Spleen (tissue), 11 donors: ENCODE results near the gene ANOS1. TPM values are rescaled to one million over a fixed set of nuclear protein-coding genes. Genes with fewer than 3 reads are reported as not detected.

Experiments
- DNase-seq: peaks from one replicate; pipeline ENCODE4 v3.0.0-alpha.2; 2020
- H3K27ac ChIP-seq, 8 donors: fragments of 200-600 bp; sonication (generic) in 7 of 8; 1 replicate in 4 of 8; 2 replicates in 4 of 8; pipeline versions ENCODE4 v1.5.0 to v1.8.0; 2016 to 2021; ENCODE audit warnings: inconsistent platforms in 4 of 8, mild to moderate bottlenecking in 4 of 8, moderate library complexity in 1 of 8
- H3K27me3 ChIP-seq, 7 donors: fragments of 200-600 bp; sonication (generic) in 6 of 7; replicated peaks in 1 of 7; 1 replicate in 4 of 7; 2 replicates in 3 of 7; pipeline versions ENCODE4 v1.5.0 to v1.8.0; 2016 to 2021; ENCODE audit warnings: inconsistent platforms in 3 of 7, mild to moderate bottlenecking in 1 of 7
- H3K36me3 ChIP-seq, 6 donors: fragments of 200-600 bp; sonication (generic) in 5 of 6; 1 replicate in 4 of 6; 2 replicates in 2 of 6; pipeline versions ENCODE4 v1.5.0 to v1.8.0; 2016 to 2021; ENCODE audit warnings: inconsistent platforms in 2 of 6
- H3K4me1 ChIP-seq, 6 donors: fragments of 200-600 bp; sonication (generic) in 5 of 6; 1 replicate in 3 of 6; 2 replicates in 3 of 6; pipeline versions ENCODE4 v1.5.0 to v1.8.0; 2016 to 2021; ENCODE audit warnings: inconsistent platforms in 3 of 6
- H3K4me3 ChIP-seq, 8 donors: fragments of 200-600 bp; sonication (generic) in 7 of 8; 1 replicate in 4 of 8; 2 replicates in 4 of 8; pipeline versions ENCODE4 v1.5.0 to v1.8.0; 2016 to 2021; ENCODE audit warnings: inconsistent platforms in 4 of 8, mild to moderate bottlenecking in 4 of 8, moderate library complexity in 2 of 8
- H3K9me3 ChIP-seq, 8 donors: fragments of 200-600 bp; sonication (generic) in 7 of 8; 1 replicate in 4 of 8; 2 replicates in 4 of 8; pipeline versions ENCODE4 v1.5.0 to v1.8.0; 2016 to 2021; ENCODE audit warnings: inconsistent platforms in 4 of 8
- CTCF ChIP-seq, 11 experiments: fragments of 200-600 bp in 7 of 11; fragments of 450-650 bp in 4 of 11; sonication (generic) in 4 of 11; IDR thresholded peaks in 8 of 11; conservative IDR thresholded peaks in 3 of 11; 1 replicate in 7 of 11; 2 replicates in 4 of 11; pipeline versions ENCODE4 v1.4.0 to v1.8.0; 2016 to 2021; ENCODE audit warnings: antibody characterized with exemption in 11 of 11, inconsistent platforms in 4 of 11, mild to moderate bottlenecking in 1 of 11
- POLR2A ChIP-seq, 3 donors: fragments of 450-650 bp; IDR thresholded peaks; one replicate each; pipeline ENCODE4 v1.5.1; 2017; ENCODE audit warnings: antibody characterized with exemption in 3 of 3, mild to moderate bottlenecking in 1 of 3
- POLR2AphosphoS5 ChIP-seq, 3 donors: sonication (generic); formaldehyde crosslinking; IDR thresholded peaks; one replicate each; pipeline ENCODE4 v1.5.1; 2017; ENCODE audit warnings: antibody characterized with exemption in 3 of 3
- WGBS, 5 donors: extraction: QIAGEN DNeasy Blood & Tissue Kit in 3 of 5; methylation state at CpG; one replicate each; pipeline versions ENCODE4 v1.1.5 to v1.1.7; 2013 to 2018; 5-methylcytosine and 5-hydroxymethylcytosine counted together
- intact Hi-C: fragments of 100-400 bp; cut with DNase I; formaldehyde crosslinking; loops from one replicate; pipeline ENCODE4 v1.15.0; 2023; ENCODE audit warnings: low total_unique reads
- polyA plus RNA-seq, 3 donors: library from polyadenylated mRNA; stranded (reverse); fragments of 200-250 nt; gene quantifications; one replicate each; pipeline ENCODE4 v1.2.1, GENCODE V29; 2013
- total RNA-seq, 7 donors: library from RNA; depleted of rRNA in 3 of 7; stranded (reverse); fragments of >200 nt in 3 of 7; fragmentation: NEBNext Ultra II Directional in 4 of 7; extraction: Animal tissue kit (Norgen Biotek cat#: 25700) in 4 of 7; gene quantifications; one replicate each; pipeline versions ENCODE4 v1.1.0 to v1.2.1, GENCODE V29; 2016 to 2021
- donor health status: healthy with polysubstance abuse.
- donor health status: DM: no; HTN: no; CAD: no; lungs with moderate emphysema.
- donor health status: DM: no; HTN: no; CAD: no.
- donor health status: Bipolar disorder and iron deficiency.
- donor health status: healthy.
- donor health status: DM: no; HTN: no; CAD: no.
- donor health status: DM: yes; HTN: yes; CAD: no.

ANOS1 gene
- total and polyA plus RNA-seq, 10 donors, result 0.26 to 3.9 (median 0.91) TPM

GRCh38 chrX:8692871-8693270, 39.1 kb downstream of the ANOS1 start:
- Histone ChIP-seq H3K4me1 (no peaks in the 10 kb centered on the region), H3K9me3 (no peaks in the 10 kb centered on the region), H3K4me3 (no peak overlapping the region), H3K27me3 (no peaks in the 10 kb centered on the region), H3K36me3 (no peaks in the 10 kb centered on the region), H3K27ac (no peak overlapping the region)
- DNase-seq, result no peak
- intact Hi-C loops, result no loop called here
- TF ChIP-seq CTCF (IDR thresholded peaks at IDR 0.05 in 8 of 11, conservative IDR thresholded peaks at IDR 0.05 in 3 of 11), result no peak
- no peak for TF ChIP-seq POLR2A (IDR thresholded peaks at IDR 0.05)
- TF ChIP-seq POLR2AphosphoS5 (IDR thresholded peaks at IDR 0.05), result no peak
- WGBS, 5 donors, result 84 to 96% (median 94%) methylated on average over 1 of the region's 1 CpG

GRCh38 chrX:8689473-8689872, 42.5 kb downstream of the ANOS1 start:
- WGBS, 5 donors, result 77 to 91% (median 85%) methylated on average over 3 of the region's 3 CpGs
- Histone ChIP-seq H3K4me3 (no peak overlapping the region), H3K9me3 (no peaks in the 10 kb centered on the region), H3K27ac (no peak overlapping the region), H3K4me1 (no peaks in the 10 kb centered on the region), H3K27me3 (no peaks in the 10 kb centered on the region), H3K36me3 (no peaks in the 10 kb centered on the region)
- intact Hi-C loops, result no loop called here
- TF ChIP-seq POLR2A (IDR thresholded peaks at IDR 0.05) (no peak), POLR2AphosphoS5 (IDR thresholded peaks at IDR 0.05) (no peak), CTCF (IDR thresholded peaks at IDR 0.05 in 8 of 11, conservative IDR thresholded peaks at IDR 0.05 in 3 of 11) (no peak)
- DNase-seq, result no peak

GRCh38 chrX:8688776-8689175, 43.2 kb downstream of the ANOS1 start:
- WGBS, 5 donors, result 36 to 80% (median 66%) methylated on average over 1 to 3 of the region's 3 CpGs
- DNase-seq, result no peak

More at GRCh38 chrX:8688776-8689175, 43.2 kb downstream of the ANOS1 start:
- no peaks in the 10 kb centered on the region for H3K9me3 ChIP-seq
- no peaks in the 10 kb centered on the region for H3K27me3 ChIP-seq
- no peaks in the 10 kb centered on the region for H3K4me1 ChIP-seq
- no peak overlapping the region for H3K27ac ChIP-seq
- H3K36me3 ChIP-seq, result no peaks in the 10 kb centered on the region
- intact Hi-C loops, result no loop called here
- TF ChIP-seq POLR2A (IDR thresholded peaks at IDR 0.05) (no peak), CTCF (IDR thresholded peaks at IDR 0.05 in 8 of 11, conservative IDR thresholded peaks at IDR 0.05 in 3 of 11) (no peak), POLR2AphosphoS5 (IDR thresholded peaks at IDR 0.05) (no peak)
- H3K4me3 ChIP-seq, result no peak overlapping the region
